ENCODE data around the gene TRIP10.
"Not testable (repeated sequence)": the region's sequence is repeated elsewhere in the genome, so short reads cannot be mapped to it uniquely, and the experiment has no call there.

The TRIP10 gene

DNA sequence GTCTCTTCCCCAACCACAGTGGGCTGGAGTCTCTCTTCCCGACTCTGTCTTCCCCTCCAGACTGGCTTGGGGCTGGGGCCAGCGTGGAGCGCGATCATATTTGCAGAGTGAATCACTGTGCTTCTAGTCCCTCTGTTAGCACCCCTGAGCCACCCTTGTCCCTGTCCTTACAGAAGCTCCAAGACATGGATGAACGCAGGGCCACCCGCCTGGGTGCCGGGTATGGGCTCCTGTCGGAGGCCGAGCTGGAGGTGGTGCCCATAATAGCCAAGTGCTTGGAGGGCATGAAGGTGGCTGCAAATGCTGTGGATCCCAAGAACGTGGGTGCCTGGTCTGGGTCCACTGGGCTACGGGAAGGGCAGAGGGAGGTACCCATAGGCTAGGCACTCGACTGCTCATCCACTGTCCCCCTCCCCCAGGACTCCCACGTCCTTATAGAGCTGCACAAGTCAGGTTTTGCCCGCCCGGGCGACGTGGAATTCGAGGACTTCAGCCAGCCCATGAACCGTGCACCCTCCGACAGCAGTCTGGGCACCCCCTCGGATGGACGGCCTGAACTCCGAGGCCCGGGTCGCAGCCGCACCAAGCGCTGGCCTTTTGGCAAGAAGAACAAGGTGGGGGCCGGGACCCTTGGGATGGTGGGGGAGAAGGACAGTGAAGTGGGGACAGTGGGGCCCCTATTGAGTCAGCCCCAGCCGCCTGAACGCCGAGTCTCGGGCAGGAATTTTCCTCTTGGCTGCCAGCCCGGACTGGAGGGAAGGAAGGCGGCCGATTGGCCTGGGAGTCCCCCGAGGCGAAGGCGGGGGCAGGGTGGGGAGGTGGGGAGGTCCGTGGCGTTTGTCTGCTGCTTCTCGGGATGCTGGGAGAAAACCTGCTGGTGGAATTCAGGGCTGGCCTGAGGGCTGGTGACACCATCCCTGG lies 5.2 kb downstream of the TRIP10 start:
- DNase-seq: no peak

GRCh38 chr19:6745965-6746364 lies 6.5 kb downstream of the TRIP10 start:
- no peak for DNase-seq

DNA sequence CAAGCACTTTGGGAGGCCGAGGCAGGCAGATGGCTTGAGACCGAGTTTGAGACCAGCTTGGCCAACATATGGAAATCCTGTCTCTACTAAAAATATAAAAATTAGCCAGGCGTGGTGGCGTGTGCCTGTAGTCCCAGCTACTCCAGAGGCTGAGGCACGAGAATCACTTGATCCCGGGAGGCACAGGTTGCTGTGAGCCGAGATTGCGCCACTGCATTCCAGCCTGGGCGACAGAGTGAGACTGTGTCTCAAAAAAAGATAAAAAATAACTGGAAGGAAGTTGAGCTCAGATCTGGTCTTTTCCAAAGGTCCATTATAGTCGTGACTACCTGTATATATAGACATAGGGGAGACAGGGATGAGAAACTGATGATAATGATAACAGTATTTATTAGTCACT lies 9.1 kb downstream of the TRIP10 start:
- not testable (repeated sequence) for DNase-seq

- no peak for DNase-seq
Observed at GRCh38 chr19:6750062-6750461, 10.6 kb downstream of the TRIP10 start.

GRCh38 chr19:6751189-6751588 lies 11.7 kb downstream of the TRIP10 start:
- no peak for DNase-seq

DNA sequence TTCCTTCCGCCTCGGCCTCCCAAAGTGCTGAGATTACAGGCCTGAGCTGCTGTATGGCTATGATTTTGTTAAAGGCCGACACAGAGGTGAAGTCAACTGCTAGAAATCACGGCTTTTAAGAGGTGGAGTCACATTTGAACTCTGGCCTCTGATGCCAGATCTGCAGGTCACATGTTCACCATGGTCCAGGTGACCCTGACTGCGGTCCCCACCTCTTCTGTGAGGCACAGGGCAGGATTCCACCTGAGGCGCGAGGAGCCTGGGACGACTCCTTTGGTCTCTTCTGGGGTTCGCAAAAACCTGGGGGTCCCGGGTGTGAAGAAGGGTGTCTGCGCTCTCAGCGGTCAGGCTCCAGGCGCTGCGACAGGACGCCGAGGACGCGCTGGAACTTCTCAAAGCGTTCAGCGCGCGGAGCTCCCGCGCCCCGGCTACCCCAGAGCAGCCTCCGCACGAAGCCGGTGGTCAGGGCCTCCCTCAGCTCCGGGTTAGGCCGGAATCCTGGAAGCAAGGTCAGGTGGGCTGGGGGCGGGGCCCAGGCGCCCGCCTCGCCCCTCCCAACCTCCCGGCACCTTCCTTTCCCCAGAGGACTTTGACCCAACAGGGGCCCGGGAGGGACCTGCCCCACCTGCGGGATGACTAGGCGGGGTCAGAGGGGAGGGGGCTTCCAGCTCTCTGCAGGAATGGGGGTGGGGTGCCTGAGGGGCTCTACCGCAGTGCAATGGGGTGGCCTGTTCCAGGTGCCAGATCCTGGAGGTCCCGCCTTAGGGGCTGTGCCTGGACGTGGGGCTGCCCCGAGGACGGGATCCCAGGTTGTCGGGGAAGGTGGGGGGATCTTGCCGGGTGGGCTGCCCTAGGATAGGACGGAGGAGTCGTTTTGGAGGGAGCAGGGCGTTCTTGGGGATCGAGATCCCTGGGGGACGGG lies 13.0 kb downstream of the TRIP10 start:
- no peak for DNase-seq

GRCh38 chr19:6753178-6754031 lies 13.9 kb downstream of the TRIP10 start:
- peak; percentile 87 for DNase-seq

DNA sequence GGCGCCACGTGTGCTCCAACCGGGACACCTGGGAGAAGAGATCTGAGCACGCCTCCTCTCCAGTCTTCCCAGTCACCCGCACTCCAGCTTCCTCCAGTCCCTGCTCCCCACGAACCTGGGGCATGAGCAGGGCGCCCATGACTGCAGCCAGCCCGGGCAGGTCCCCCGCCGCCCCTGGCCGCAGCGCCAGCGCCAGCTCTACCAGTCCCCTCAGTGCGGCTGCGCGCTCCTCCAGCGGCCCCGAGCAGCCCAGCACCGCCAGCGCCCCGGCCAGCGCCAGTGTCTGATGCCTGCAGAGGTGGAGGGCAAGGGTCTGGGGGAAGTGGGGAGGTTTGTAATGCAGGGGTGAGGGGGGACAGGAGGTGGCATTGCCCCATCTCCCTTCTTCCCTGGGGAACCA lies 14.7 kb downstream of the TRIP10 start:
- no peak for DNase-seq

DNA sequence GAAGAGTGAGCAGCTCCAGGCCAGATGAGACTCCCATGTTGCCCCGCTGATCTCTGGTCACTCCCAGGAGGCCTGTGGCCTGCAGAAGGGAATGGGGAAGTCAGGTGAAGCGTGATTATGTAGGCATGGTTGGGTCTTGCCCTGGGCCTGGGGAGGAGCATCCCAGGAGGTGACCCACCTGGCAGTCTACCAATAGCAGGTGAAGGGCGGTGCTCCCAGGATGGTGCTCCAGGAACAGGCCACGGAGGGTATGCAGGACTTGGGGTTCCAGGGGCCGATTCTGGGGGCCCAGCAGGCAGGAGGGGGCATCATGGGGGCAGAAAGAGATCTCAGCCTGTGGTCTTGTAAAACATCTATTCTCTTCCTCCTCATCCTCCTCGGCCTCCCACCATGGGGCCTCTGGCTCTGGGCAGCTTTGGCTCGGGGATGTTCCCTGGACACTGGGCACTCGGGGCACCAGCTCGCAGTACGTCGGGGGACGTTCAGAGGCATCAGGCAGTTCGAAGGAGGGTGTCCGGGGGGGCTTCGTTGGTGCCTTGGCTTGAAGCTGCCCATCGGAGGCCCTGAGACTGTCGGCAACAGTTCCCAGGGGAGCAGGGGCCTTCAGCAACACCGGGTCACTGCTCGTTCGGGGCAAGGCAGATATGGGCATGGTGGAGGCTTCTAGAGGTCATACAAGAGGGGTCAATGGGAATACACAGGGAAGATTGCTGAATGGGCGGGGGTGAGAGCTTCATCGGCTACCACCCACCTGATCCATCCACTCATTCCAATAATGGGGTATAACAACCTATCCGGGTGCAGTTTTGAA lies 15.4 kb downstream of the TRIP10 start:
- no peak for DNase-seq

DNA sequence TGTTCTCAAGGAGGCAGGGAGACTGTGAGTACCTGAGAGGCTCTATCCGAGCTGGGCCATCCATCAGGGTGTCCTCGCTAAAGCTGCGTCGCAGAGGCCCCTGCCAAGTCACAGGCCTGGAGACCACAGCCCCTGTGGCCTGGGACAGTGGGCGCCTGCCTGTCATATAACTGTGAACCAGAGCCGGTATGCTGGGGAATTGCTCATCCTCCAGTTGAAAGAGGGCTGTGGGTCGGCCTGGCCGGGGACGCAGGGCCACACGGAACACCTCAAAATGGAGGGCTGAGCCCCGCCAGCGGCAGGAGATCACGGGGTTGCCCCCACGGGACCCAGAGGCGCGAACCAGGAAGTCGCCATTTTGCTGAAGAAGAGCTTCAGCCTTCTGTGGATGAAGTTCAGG lies 21.1 kb downstream of the TRIP10 start:
- DNase-seq: no peak

GRCh38 chr19:6761053-6761676 lies 21.7 kb downstream of the TRIP10 start:
- DNase-seq: no peak

- DNase-seq: not testable (repeated sequence)
Observed at GRCh38 chr19:6762253-6762797, 22.8 kb downstream of the TRIP10 start.

- DNase-seq: peak; percentile 27
Observed at GRCh38 chr19:6765738-6766356, 26.4 kb downstream of the TRIP10 start.

- no peak for DNase-seq
Observed at GRCh38 chr19:6766357-6767080, 27.0 kb downstream of the TRIP10 start.

- no peak for DNase-seq
Observed at GRCh38 chr19:6767081-6767356, 27.5 kb downstream of the TRIP10 start.

GRCh38 chr19:6767357-6768235 lies 28.1 kb downstream of the TRIP10 start, which contains the start of gene SH2D3A:
SH2D3A (minus strand) TSS chr19:6767435; CDS start chr19:6763748, 3,687 bp downstream.
- DNase-seq: peak; percentile 95

DNA sequence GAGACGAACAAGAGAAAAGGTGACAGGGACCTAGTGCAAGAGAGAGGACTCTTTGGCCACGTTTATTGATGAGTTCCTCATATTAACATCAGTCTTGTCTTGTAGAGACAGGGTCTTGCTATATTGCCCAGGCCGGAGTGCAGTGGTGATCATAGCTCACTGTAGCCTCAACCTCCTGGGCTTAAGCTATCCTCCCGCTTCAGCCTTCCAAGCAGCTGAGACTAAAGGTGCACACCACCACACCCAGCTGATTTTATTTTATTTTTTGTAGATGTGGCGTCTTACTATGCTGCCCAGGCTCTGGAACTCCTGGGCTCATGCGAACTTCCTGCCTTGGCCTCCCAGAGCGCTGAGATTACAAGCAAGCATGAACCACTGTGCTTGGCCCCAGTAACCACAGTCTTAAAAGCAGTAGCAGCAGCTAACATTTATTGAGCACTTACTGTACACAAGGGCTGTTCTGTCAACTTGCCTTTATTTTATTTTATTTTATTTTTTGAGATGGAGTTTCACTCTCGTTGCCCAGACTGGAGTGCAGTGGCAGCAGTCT lies 28.8 kb downstream of the TRIP10 start:
- peak; percentile 26 for DNase-seq

DNA sequence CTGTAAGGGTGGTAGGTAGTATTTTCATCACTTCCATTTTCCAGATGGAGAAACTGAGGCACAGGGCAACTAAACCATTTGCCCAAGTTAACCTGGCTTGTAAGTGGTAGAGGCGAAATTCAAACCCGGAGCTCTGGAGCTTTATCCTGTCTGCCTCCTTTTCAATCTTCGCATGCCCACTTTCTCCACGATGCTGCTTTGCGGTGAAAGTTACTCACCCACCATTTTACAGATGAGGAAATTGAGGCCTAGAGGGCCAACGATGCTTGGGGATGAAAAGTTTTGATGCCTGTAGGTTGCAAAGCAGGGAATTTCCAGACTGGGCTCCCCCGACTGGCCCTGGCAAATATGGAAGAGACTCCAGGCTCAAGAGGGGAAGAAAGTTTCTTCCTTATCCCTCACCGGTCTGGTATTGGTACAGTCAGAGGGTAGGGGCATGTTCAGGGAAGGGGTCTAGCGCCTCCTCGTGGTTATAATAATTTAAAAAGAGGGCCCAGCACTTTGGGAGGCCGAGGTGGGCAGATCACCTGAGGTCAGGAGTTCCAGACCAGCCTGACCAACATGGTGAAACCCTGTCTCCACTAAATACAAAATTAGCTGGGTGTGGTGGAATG lies 29.6 kb downstream of the TRIP10 start:
- no peak for DNase-seq
